Endothelial cell of umbilical vein (primary cell): ENCODE measurements around the gene FAM161B.

ENCODE experiments used
- CTCF ChIP-seq, 2 donors: IDR thresholded peaks; 1 replicate in 1 of 2; 2 replicates in 1 of 2; pipeline ENCODE4 v1.5.1; 2011; ENCODE audit warnings: low read length in 2 of 2, mild to moderate bottlenecking in 2 of 2, moderate library complexity in 2 of 2, control low read depth in 1 of 2, inconsistent platforms in 1 of 2, low read depth in 1 of 2; ENCODE audit not compliant: insufficient read depth in 1 of 2; ENCODE audit errors: extremely low read depth in 1 of 2
- EZH2 ChIP-seq: IDR thresholded peaks from 2 replicates; pipeline ENCODE4 v1.6.1; 2012; ENCODE audit warnings: borderline replicate concordance, low read depth, mild to moderate bottlenecking, moderate library complexity, low read length, inconsistent platforms; ENCODE audit not compliant: severe bottlenecking
- MYC ChIP-seq: IDR thresholded peaks from one replicate; pipeline ENCODE4 v1.6.1; 2011; ENCODE audit warnings: mild to moderate bottlenecking, low read depth, low read length
- POLR2A ChIP-seq: IDR thresholded peaks from 2 replicates; pipeline ENCODE4 v1.6.1; 2012; ENCODE audit warnings: low read depth, mild to moderate bottlenecking, control low read depth, low read length
- POLR2AphosphoS5 ChIP-seq: IDR thresholded peaks from 2 replicates; pipeline ENCODE4 v1.6.1; 2012; ENCODE audit warnings: low read depth, mild to moderate bottlenecking, control low read depth, low read length, moderate library complexity; ENCODE audit not compliant: insufficient read depth

- TF ChIP-seq CTCF (IDR thresholded peaks at IDR 0.05; ENCODE audit: extremely low read depth in 1 of 2, insufficient read depth in 1 of 2, low read depth in 1 of 2, low read length in 2 of 2) (no peak), MYC (no peak), POLR2AphosphoS5 (no peak), EZH2 (no peak), POLR2A (no peak)
Observed at GRCh38 chr14:73943083-73943482, 6.8 kb downstream of the FAM161B start.
